ENCODE measurements around the gene GNA12. TPM values are rescaled to one million over a fixed set of nuclear protein-coding genes. Genes with fewer than 3 reads are reported as not detected.

Gene GNA12
- total and polyA plus RNA-seq, 4 donors = 3.7 to 19.0 (median 11.3) TPM

DNA sequence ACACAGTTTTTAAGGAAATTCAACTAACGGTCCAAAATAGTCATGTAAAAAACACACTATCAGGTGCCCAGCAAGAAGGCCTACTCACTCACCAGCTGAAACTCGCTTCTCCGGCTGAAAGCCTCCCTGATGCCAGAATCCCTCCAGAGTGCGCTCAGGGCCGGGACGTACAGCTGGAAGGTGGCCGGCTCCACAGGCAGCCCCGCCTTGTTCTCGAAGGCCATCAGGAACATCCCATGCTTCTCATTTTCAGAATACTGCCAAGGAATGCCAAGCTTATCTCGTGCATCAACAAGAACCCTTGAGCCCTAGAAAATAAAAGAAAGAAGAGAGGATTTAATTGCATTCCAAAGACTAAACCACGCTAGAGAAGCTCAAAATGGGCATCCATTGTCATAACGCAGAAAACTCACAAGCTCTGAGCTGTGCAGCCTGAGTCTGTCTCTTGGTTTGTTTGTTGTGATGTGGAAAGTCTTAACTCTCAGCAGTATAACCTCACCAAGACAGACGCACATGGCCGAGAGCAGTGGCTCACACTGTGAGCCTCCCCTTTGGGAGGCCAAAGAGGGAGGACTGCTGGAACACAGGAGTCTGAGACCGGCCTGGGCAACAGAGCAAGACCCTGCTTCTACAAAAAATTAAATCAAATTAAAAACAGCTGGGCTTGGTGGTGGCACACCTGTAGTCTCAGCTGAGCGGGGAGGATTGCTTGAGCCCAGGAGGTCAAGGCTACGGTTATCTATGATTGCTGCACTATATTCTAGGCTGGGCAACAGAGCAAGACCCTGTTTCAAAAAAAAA, 49.1 kb downstream of the GNA12 start:
- Histone ChIP-seq H3K4me3 (ENCODE audit: low read depth in 1 of 3, low read length in 3 of 3) (no peak overlapping the region), H3K4me1 (ENCODE audit: control insufficient read depth in 4 of 4, insufficient read depth in 4 of 4, low read length in 3 of 4) (peaks cover 0 to 3% (median 0%) of the 10 kb centered on the region in 4 donors), H3K9ac (ENCODE audit: low read depth in 1 of 2, low read length in 2 of 2) (no peak overlapping the region), H3K27me3 (ENCODE audit: control insufficient read depth in 4 of 4, insufficient read depth in 4 of 4, low read length in 3 of 4) (no peaks in the 10 kb centered on the region), H3K9me3 (ENCODE audit: control insufficient read depth in 4 of 4, low read length in 3 of 4) (no peaks in the 10 kb centered on the region), H3K36me3 (ENCODE audit: control insufficient read depth in 4 of 4, insufficient read depth in 3 of 4, low read depth in 1 of 4, low read length in 3 of 4) (peaks cover 2 to 16% (median 7%) of the 10 kb centered on the region in 4 donors), H3K27ac (ENCODE audit: low read depth in 1 of 2, low read length in 2 of 2) (no peak overlapping the region)
- DNase-seq (ENCODE audit: low spot score) = no peak
- 97% methylated on average over 17 of the region's 17 CpGs for WGBS
- TF ChIP-seq FOXA2 (IDR thresholded peaks at IDR 0.05) = no peak
- no peak for TF ChIP-seq RXRA (IDR thresholded peaks at IDR 0.05)
- TF ChIP-seq NR2F2 (IDR thresholded peaks at IDR 0.05) = no peak
- no peak for TF ChIP-seq YY1 (IDR thresholded peaks at IDR 0.05)
- no peak for TF ChIP-seq FOXA1 (IDR thresholded peaks at IDR 0.05)
- TF ChIP-seq, protein P1, sequence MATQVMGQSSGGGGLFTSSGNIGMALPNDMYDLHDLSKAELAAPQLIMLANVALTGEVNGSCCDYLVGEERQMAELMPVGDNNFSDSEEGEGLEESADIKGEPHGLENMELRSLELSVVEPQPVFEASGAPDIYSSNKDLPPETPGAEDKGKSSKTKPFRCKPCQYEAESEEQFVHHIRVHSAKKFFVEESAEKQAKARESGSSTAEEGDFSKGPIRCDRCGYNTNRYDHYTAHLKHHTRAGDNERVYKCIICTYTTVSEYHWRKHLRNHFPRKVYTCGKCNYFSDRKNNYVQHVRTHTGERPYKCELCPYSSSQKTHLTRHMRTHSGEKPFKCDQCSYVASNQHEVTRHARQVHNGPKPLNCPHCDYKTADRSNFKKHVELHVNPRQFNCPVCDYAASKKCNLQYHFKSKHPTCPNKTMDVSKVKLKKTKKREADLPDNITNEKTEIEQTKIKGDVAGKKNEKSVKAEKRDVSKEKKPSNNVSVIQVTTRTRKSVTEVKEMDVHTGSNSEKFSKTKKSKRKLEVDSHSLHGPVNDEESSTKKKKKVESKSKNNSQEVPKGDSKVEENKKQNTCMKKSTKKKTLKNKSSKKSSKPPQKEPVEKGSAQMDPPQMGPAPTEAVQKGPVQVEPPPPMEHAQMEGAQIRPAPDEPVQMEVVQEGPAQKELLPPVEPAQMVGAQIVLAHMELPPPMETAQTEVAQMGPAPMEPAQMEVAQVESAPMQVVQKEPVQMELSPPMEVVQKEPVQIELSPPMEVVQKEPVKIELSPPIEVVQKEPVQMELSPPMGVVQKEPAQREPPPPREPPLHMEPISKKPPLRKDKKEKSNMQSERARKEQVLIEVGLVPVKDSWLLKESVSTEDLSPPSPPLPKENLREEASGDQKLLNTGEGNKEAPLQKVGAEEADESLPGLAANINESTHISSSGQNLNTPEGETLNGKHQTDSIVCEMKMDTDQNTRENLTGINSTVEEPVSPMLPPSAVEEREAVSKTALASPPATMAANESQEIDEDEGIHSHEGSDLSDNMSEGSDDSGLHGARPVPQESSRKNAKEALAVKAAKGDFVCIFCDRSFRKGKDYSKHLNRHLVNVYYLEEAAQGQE (IDR thresholded peaks at IDR 0.05) = no peak
- TF ChIP-seq, protein P2, sequence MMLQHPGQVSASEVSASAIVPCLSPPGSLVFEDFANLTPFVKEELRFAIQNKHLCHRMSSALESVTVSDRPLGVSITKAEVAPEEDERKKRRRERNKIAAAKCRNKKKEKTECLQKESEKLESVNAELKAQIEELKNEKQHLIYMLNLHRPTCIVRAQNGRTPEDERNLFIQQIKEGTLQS (IDR thresholded peaks at IDR 0.05) = no peak
- TF ChIP-seq RAD21 (IDR thresholded peaks at IDR 0.05) = no peak
- no peak for TF ChIP-seq EGR1 (IDR thresholded peaks at IDR 0.05; ENCODE audit: low read depth in 2 of 2)
- TF ChIP-seq, protein P3, sequence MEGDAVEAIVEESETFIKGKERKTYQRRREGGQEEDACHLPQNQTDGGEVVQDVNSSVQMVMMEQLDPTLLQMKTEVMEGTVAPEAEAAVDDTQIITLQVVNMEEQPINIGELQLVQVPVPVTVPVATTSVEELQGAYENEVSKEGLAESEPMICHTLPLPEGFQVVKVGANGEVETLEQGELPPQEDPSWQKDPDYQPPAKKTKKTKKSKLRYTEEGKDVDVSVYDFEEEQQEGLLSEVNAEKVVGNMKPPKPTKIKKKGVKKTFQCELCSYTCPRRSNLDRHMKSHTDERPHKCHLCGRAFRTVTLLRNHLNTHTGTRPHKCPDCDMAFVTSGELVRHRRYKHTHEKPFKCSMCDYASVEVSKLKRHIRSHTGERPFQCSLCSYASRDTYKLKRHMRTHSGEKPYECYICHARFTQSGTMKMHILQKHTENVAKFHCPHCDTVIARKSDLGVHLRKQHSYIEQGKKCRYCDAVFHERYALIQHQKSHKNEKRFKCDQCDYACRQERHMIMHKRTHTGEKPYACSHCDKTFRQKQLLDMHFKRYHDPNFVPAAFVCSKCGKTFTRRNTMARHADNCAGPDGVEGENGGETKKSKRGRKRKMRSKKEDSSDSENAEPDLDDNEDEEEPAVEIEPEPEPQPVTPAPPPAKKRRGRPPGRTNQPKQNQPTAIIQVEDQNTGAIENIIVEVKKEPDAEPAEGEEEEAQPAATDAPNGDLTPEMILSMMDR (IDR thresholded peaks at IDR 0.05; ENCODE audit: low read depth, low read length, missing input control) = no peak
- TF ChIP-seq, protein P4, sequence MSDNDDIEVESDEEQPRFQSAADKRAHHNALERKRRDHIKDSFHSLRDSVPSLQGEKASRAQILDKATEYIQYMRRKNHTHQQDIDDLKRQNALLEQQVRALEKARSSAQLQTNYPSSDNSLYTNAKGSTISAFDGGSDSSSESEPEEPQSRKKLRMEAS (IDR thresholded peaks at IDR 0.05) = no peak
- TF ChIP-seq TAF1 (conservative IDR thresholded peaks at IDR 0.05) = no peak
- TF ChIP-seq HNF4G (IDR thresholded peaks at IDR 0.05) = no peak
- TF ChIP-seq GABPA (IDR thresholded peaks at IDR 0.05 in 1 of 2, conservative IDR thresholded peaks at IDR 0.05 in 1 of 2) = no peak
- no peak for TF ChIP-seq JUND (IDR thresholded peaks at IDR 0.05)
- TF ChIP-seq, protein P5, sequence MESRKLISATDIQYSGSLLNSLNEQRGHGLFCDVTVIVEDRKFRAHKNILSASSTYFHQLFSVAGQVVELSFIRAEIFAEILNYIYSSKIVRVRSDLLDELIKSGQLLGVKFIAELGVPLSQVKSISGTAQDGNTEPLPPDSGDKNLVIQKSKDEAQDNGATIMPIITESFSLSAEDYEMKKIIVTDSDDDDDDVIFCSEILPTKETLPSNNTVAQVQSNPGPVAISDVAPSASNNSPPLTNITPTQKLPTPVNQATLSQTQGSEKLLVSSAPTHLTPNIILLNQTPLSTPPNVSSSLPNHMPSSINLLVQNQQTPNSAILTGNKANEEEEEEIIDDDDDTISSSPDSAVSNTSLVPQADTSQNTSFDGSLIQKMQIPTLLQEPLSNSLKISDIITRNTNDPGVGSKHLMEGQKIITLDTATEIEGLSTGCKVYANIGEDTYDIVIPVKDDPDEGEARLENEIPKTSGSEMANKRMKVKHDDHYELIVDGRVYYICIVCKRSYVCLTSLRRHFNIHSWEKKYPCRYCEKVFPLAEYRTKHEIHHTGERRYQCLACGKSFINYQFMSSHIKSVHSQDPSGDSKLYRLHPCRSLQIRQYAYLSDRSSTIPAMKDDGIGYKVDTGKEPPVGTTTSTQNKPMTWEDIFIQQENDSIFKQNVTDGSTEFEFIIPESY (IDR thresholded peaks at IDR 0.05) = no peak
- TF ChIP-seq HNF4A (conservative IDR thresholded peaks at IDR 0.05) = no peak
- no peak for TF ChIP-seq SP1 (IDR thresholded peaks at IDR 0.05)

Measured in liver (tissue), 9 donors.